Fibroblast of lung (primary cell): Measurements from ENCODE around the gene GATC.

ENCODE experiments used
- EZH2 ChIP-seq: IDR thresholded peaks from 2 replicates; pipeline ENCODE4 v1.5.1; 2012; ENCODE audit warnings: low read length, control low read depth, mild to moderate bottlenecking; ENCODE audit errors: missing control alignments
- TF ChIP-seq, protein P1 (sequence below), 2 donors: IDR thresholded peaks in 1 of 2; conservative IDR thresholded peaks in 1 of 2; 1 replicate in 1 of 2; 2 replicates in 1 of 2; pipeline ENCODE4 v1.5.1; 2011 to 2012; ENCODE audit warnings: low read length in 2 of 2, control low read depth in 1 of 2, inconsistent platforms in 1 of 2, low read depth in 1 of 2, mild to moderate bottlenecking in 1 of 2

DNA sequence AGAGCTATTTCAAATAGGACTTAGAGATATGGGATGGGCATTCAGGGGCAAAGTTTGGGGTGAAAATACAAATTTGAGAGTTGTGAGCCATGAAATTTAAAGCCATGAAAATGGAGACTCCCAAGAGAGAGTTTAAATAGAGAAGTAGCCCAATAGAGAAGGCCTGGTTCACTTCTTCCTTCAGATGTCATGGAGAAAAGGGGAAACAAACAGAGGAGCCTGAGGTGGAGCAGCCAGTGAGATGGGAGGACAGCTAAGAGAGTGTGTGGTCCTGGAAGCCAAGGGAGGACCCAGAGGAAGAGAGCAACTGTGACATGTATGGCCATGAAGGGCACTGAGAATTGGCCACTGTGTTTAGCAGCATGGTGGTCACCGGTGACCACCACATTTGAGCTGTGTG lies 37.4 kb downstream of the GATC start:
- TF ChIP-seq, protein P1, sequence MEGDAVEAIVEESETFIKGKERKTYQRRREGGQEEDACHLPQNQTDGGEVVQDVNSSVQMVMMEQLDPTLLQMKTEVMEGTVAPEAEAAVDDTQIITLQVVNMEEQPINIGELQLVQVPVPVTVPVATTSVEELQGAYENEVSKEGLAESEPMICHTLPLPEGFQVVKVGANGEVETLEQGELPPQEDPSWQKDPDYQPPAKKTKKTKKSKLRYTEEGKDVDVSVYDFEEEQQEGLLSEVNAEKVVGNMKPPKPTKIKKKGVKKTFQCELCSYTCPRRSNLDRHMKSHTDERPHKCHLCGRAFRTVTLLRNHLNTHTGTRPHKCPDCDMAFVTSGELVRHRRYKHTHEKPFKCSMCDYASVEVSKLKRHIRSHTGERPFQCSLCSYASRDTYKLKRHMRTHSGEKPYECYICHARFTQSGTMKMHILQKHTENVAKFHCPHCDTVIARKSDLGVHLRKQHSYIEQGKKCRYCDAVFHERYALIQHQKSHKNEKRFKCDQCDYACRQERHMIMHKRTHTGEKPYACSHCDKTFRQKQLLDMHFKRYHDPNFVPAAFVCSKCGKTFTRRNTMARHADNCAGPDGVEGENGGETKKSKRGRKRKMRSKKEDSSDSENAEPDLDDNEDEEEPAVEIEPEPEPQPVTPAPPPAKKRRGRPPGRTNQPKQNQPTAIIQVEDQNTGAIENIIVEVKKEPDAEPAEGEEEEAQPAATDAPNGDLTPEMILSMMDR (conservative IDR thresholded peaks at IDR 0.05 in 1 of 2, IDR thresholded peaks at IDR 0.05 in 1 of 2; ENCODE audit: low read depth in 1 of 2, low read length in 2 of 2), result no peak
- TF ChIP-seq EZH2, result no peak
